NCI-H1048 (cell line): Measurements from ENCODE around the gene UTP11.

Experiments
- DNase-seq: peaks from one replicate; lab custom pipeline; 2025; lab: John Stamatoyannopoulos, UW

The UTP11 gene

GRCh38 chr1:38046333-38046883 is 33.9 kb downstream of the UTP11 start, which contains the start of gene POU3F1:
POU3F1 (minus strand) TSS chr1:38046793; CDS start chr1:38046743, 50 bp downstream.
- no peak for DNase-seq

- DNase-seq = peak; percentile 74
These were observed 34.5 kb downstream of the UTP11 start for GRCh38 chr1:38046884-38047602.

DNA sequence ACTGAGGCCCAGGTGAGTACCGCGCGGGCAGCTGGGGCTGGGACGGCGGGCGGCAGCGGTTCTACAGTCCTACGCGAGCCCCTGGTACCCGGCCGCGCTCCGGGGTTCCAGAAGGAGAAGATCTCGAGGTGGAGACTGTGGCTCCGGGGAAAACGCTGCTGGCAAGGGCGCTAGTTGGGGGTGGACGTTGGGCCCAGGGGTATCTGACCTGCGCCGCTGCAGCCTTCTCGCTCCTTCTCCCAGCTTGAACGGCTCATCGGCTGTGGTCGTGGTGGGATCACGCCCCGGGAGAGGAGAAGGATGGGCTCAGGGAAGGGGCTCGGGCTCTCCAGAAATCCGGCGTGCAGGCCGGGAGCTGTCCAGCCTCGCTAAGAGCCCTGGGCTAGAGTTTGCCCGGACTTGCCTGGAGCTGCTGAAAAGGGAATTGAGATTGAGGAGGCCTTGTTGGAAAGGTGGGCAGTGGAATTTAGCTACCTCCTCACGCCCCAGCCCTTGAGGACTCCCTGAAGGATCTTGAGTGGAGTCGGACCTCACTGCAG is 35.1 kb downstream of the UTP11 start:
- DNase-seq = no peak

DNA sequence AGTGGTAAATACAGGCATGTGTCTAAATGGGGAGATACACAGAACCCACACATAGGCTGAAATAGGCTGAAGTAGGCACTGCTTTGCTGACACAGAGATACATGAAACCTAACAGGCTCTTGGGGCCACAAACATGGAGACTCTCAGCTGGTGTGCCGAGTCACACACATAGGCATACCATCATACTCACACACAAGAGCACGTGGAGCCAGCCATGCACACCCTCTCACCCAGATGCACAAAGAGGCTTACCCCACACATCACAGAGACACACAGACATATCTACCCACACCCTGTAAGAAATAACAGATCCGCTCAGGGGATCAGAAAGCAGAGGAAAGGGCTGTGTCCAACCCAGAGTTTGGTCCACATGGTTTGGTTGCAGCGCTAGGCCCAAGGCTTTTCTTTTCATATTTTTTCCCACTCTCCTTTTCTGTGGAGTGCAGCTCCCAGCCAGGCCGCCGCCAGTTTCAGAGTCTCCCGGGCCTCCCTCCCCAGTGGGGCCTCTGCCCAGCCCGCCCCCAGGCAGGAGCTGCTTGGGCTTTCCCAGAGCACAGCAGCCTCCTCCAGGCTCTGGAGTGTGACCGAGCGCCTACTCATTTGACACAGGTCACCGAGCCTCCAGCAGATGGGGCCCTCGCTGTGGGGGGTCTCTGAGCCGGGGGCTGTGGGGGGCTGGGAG is 38.0 kb downstream of the UTP11 start:
- no peak for DNase-seq

DNA sequence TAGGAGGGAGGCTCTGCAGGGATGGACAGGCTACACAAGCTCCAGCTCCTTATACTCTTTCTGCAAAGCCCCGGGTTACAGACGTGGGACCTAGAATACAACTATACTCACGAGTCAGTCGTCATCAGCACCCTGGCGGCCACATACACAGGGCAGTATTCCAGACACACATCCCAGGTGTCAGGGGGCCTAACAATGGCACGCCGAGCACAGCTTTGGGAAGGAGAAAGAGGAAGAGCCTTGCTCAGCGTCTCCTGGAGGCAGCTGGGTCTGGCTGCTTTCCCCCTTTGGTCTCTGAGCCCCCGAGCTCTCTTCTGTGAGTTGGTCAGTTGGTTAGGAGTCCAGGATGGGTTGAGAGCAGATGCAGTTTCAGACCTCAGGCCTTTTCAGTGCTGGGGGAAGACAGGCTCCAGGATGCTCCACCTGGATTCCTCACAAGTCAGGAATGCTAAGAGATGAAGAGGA is 38.6 kb downstream of the UTP11 start:
- DNase-seq = no peak

DNA sequence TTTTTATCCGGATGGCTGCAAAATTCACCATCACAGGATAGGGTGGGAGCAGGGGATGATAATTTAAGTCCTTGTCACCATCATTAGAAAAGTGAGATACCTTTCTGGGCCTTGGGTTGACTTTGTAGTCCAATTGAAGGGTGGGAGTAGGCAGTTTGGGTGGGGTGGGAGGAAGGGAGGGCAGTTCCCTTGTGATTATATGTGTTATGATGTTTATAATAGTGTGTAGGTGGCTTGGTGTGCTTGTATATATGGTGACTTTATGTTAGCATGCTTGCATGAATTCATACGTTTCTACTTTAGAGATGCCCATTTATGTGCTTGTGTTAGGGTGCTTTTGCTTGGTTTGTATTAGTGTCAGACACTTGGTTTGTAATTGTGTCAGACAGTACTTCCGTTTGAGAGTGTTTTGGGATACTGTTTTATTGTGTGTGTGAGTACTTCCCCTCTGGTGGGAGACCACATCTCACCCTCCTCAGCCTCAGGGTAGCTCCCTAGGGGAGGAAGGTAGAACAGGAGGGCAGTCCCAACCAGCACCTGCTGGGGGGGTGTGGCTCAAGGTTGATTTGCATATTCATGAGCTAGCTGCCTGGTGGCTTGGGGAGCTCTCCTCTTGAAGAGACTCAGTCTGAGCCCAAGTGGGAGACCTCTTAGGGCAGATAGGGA is 40.3 kb downstream of the UTP11 start:
- no peak for DNase-seq

GRCh38 chr1:38053416-38054091 is 41.0 kb downstream of the UTP11 start:
- DNase-seq = no peak

GRCh38 chr1:38055398-38055797 is 42.9 kb downstream of the UTP11 start:
- DNase-seq = no peak

DNA sequence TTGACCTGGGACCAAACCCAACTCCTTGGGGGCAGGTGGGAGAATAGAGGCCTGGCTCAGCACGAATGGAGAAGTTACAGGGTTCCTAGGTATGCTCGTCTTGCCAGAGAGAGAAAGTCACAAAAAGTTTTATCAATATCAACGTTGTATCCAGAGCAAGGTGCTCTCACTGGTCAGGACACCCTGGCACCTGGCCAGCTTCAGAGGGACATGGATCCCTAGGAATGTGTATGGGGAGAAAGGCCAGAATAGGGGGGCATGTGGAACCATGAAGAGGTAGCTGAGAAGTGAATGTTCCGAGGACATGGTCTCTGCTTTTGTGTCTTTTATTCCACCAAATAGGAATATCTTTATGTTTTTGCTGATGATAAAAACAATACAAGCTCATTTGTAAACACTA is 43.4 kb downstream of the UTP11 start:
- DNase-seq = no peak

DNA sequence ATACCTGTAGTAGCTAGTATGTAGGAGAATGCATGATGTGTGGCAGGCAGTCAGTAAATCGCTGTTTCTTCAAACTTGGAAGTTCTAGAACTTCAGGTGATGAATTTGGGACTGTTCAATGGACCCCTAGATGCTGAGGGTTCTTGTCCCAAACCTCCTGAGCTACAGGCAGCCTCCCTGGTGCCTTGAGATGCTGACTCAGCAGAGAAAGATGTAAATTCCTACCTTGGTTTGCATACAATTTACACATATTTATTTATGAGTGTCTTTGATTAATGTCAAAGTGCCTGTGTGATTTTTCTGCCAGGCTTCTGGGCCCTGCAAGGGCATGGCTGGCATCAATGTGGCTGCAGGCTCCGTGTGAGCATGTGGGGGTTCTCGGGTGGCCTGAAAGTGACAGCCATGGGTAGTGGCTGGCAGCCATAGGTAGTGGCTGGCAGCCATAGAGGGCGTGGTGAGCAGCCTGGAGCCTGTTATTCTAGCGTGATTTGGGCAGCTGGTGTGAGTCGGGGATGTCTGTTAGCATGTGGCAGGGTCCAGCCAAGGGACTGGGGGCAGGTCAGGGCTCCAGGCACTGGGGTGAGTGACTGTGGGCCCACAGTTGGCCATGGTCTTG is 47.2 kb downstream of the UTP11 start:
- DNase-seq = no peak

DNA sequence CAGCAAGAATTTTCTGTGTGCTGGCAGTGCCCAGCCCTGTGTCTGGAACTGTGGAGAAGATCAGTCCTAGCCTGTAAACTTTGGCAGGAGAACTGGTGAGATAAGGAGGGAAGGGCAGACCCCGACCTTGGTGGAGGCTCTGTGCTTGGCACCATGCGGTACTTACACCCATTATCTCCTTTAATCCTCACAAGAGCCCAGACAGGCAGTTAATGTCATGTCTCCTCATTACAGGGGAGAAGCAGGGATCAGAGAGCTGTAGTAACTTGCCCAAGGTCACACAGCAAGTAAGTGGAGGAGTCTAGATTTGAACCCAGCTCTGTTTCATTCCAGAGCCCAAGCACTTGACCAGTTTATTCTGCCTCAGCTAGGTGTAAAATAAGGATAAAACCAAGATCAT is 48.0 kb downstream of the UTP11 start:
- DNase-seq = no peak

DNA sequence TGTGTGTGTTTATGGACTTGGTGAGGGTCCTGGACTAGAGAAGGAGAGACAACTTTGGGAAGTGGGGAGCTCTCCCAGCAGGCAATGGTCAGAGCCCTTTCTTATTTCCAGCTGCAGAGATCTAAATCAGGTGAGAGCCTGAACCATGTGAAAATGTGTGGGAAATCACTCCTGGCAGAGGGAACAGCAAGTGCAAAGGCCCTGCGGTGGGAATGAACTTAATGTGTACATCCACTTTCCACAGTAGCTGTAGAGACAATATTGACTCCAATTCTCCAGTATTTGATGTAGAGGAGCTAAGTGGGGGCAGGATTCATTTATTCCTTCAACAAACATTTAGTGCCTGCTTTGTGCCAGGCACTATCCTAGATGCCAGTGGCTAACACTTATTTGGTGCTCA is 48.8 kb downstream of the UTP11 start:
- DNase-seq = no peak

GRCh38 chr1:38061883-38062328 is 49.4 kb downstream of the UTP11 start:
- no peak for DNase-seq

- no peak for DNase-seq
These were observed 50.1 kb downstream of the UTP11 start for GRCh38 chr1:38062361-38063288.

GRCh38 chr1:38063616-38064015 is 51.1 kb downstream of the UTP11 start:
- no peak for DNase-seq

- DNase-seq = no peak
These were observed 51.8 kb downstream of the UTP11 start for GRCh38 chr1:38064197-38064903.

DNA sequence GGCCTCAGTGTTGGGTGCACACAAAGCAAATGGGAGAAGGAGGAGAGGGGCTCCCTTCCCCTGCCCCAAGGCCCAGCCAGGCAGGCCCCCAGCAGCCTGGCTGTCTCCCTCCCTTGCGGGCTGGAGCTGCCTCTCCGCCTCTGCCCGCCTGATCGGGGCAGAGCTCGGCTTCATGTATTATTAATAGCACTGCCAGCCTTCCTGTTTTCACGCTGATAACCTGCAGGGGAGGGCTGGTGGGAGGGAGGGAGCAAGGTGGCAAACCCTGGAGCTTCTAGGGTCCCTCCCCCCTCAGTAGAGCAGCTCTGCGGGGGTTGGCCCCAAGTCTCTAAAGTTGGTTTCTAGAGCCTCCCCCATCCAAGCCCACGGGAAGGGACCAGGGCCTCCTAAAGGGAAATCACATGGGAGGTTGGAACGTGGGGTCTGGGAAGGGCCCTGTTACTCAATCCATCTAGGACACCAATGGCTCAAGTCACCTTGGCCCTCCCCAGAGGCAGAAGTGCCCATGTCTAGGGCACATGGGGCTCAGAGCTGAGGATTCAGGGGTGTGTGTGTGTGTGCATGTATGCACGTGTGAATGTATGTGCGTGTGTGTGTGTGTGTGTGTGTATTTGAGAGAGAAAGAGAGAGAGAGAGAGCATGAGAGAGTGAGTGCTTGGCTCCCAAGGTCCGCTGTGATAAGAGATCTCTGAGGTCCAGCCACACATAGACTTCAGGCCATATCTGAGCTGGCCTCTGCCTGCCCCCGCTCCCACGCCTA is 55.9 kb downstream of the UTP11 start:
- DNase-seq = no peak

GRCh38 chr1:38068980-38069340 is 56.4 kb downstream of the UTP11 start:
- DNase-seq = no peak
